Endothelial cell of umbilical vein (primary cell): ENCODE data around the gene OVOL2.

Experiments
- CTCF ChIP-seq, 2 donors: IDR thresholded peaks; 1 replicate in 1 of 2; 2 replicates in 1 of 2; pipeline ENCODE4 v1.5.1; 2011; ENCODE audit warnings: low read length in 2 of 2, mild to moderate bottlenecking in 2 of 2, moderate library complexity in 2 of 2, control low read depth in 1 of 2, inconsistent platforms in 1 of 2, low read depth in 1 of 2; ENCODE audit not compliant: insufficient read depth in 1 of 2; ENCODE audit errors: extremely low read depth in 1 of 2
- EZH2 ChIP-seq: IDR thresholded peaks from 2 replicates; pipeline ENCODE4 v1.6.1; 2012; ENCODE audit warnings: borderline replicate concordance, low read depth, mild to moderate bottlenecking, moderate library complexity, low read length, inconsistent platforms; ENCODE audit not compliant: severe bottlenecking
- GATA2 ChIP-seq: IDR thresholded peaks from 2 replicates; pipeline ENCODE4 v1.7.0; 2011; ENCODE audit warnings: low read depth, mild to moderate bottlenecking, moderate library complexity, mixed read lengths, low read length; ENCODE audit not compliant: insufficient read length, insufficient read depth
- MAX ChIP-seq: IDR thresholded peaks from 2 replicates; pipeline ENCODE4 v1.6.1; 2011; ENCODE audit not compliant: insufficient read depth, insufficient read length
- POLR2A ChIP-seq: IDR thresholded peaks from 2 replicates; pipeline ENCODE4 v1.6.1; 2012; ENCODE audit warnings: low read depth, mild to moderate bottlenecking, control low read depth, low read length
- POLR2AphosphoS5 ChIP-seq: IDR thresholded peaks from 2 replicates; pipeline ENCODE4 v1.6.1; 2012; ENCODE audit warnings: low read depth, mild to moderate bottlenecking, control low read depth, low read length, moderate library complexity; ENCODE audit not compliant: insufficient read depth

GRCh38 chr20:18087054-18087453 is 29.3 kb upstream of the OVOL2 start:
- TF ChIP-seq CTCF (IDR thresholded peaks at IDR 0.05; ENCODE audit: extremely low read depth in 1 of 2, insufficient read depth in 1 of 2, low read depth in 1 of 2, low read length in 2 of 2) (no peak), GATA2 (no peak), POLR2A (no peak), EZH2 (no peak), POLR2AphosphoS5 (no peak), MAX (no peak)
